Right lobe of liver (tissue), 4 donors: ENCODE data around the gene CNIH2.

Source experiments
- CTCF ChIP-seq, 4 donors: fragments of 200-600 bp in 3 of 4; fragments of 450-650 bp in 1 of 4; IDR thresholded peaks; one replicate each; pipeline versions ENCODE4 v1.5.1 to v1.8.0; 2016 to 2022; ENCODE audit warnings: antibody characterized with exemption in 4 of 4, mild to moderate bottlenecking in 2 of 4
- POLR2A ChIP-seq: fragments of 450-650 bp; IDR thresholded peaks from one replicate; pipeline ENCODE4 v1.6.1; 2017; ENCODE audit warnings: antibody characterized with exemption, mild to moderate bottlenecking
- donor health status: DM: no; HTN: no; CAD: no.
- donor health status: DM: no; HTN: no; CAD: no.
- donor health status: DM: no; HTN: yes; CAD: no.

GRCh38 chr11:66289548-66290329 is 11.8 kb downstream of the CNIH2 start:
- TF ChIP-seq CTCF (IDR thresholded peaks at IDR 0.05) (no peak), POLR2A (no peak)
